H9 (cell line): ENCODE results near the gene TMCO4. TPM values are rescaled to one million over a fixed set of nuclear protein-coding genes. Genes with fewer than 3 reads are reported as not detected.

Source experiments
- DNase-seq: peaks from one replicate; pipeline ENCODE4 v3.0.0-alpha.2; 2017
- H2AFZ ChIP-seq: one replicate; pipeline ENCODE4 v1.6.1; 2013; ENCODE audit warnings: mild to moderate bottlenecking, low read length, control low read depth, moderate library complexity
- H2AK5ac ChIP-seq: 2 replicates; pipeline ENCODE4 v1.6.1; 2013; ENCODE audit warnings: low read length, control low read depth, mixed read lengths; ENCODE audit not compliant: insufficient read length
- H2BK120ac ChIP-seq: one replicate; pipeline ENCODE4 v1.6.1; 2013; ENCODE audit warnings: low read depth, mild to moderate bottlenecking, low read length, control low read depth, inconsistent platforms; ENCODE audit not compliant: poor library complexity, severe bottlenecking
- H2BK12ac ChIP-seq: 2 replicates; pipeline ENCODE4 v1.6.1; 2013; ENCODE audit warnings: low read length, control low read depth, mixed read lengths, low read depth; ENCODE audit not compliant: insufficient read length
- H2BK15ac ChIP-seq: 2 replicates; pipeline ENCODE4 v1.6.1; 2013; ENCODE audit warnings: low read depth, low read length, control low read depth
- H2BK20ac ChIP-seq: one replicate; pipeline ENCODE4 v1.6.1; 2013; ENCODE audit warnings: low read depth, mild to moderate bottlenecking, low read length, control low read depth, inconsistent platforms; ENCODE audit not compliant: poor library complexity, severe bottlenecking
- H2BK5ac ChIP-seq: 2 replicates; pipeline ENCODE4 v1.6.1; 2013; ENCODE audit warnings: low read length, control low read depth, mixed read lengths; ENCODE audit not compliant: insufficient read length
- H3K14ac ChIP-seq: 2 replicates; pipeline ENCODE4 v1.6.1; 2013; ENCODE audit warnings: low read length, control low read depth; ENCODE audit not compliant: insufficient read depth
- H3K18ac ChIP-seq: 2 replicates; pipeline ENCODE4 v1.6.1; 2013; ENCODE audit warnings: low read depth, mild to moderate bottlenecking, mixed read lengths, low read length, control low read depth; ENCODE audit not compliant: insufficient read length
- H3K23ac ChIP-seq: 2 replicates; pipeline ENCODE4 v1.6.1; 2013; ENCODE audit warnings: low read length, control low read depth, mixed read lengths, low read depth; ENCODE audit not compliant: insufficient read length
- H3K23me2 ChIP-seq: 2 replicates; pipeline ENCODE4 v1.6.1; 2013; ENCODE audit warnings: low read depth, mild to moderate bottlenecking, mixed read lengths, low read length, control low read depth; ENCODE audit not compliant: insufficient read length, poor library complexity, severe bottlenecking
- H3K27ac ChIP-seq: 2 replicates; pipeline ENCODE4 v1.5.1; 2013; ENCODE audit warnings: low read length, control low read depth, mixed read lengths, low read depth; ENCODE audit not compliant: insufficient read length
- H3K27me3 ChIP-seq: 2 replicates; pipeline ENCODE4 v1.6.1; 2013; ENCODE audit warnings: low read length, control low read depth, inconsistent platforms; ENCODE audit not compliant: insufficient read depth
- H3K4ac ChIP-seq: 2 replicates; pipeline ENCODE4 v1.6.1; 2013; ENCODE audit warnings: low read depth, mild to moderate bottlenecking, control low read depth, inconsistent platforms, low read length, moderate library complexity
- H3K4me1 ChIP-seq: 2 replicates; pipeline ENCODE4 v1.6.1; 2013; ENCODE audit warnings: low read length, control low read depth, inconsistent platforms; ENCODE audit not compliant: insufficient read depth
- H3K4me2 ChIP-seq: 2 replicates; pipeline ENCODE4 v1.6.1; 2013; ENCODE audit warnings: low read length, control low read depth, mixed read lengths; ENCODE audit not compliant: insufficient read length, insufficient read depth
- H3K56ac ChIP-seq: 2 replicates; pipeline ENCODE4 v1.6.1; 2013; ENCODE audit warnings: low read depth, mild to moderate bottlenecking, mixed read lengths, low read length, control low read depth; ENCODE audit not compliant: insufficient read length
- H3K79me1 ChIP-seq: 2 replicates; pipeline ENCODE4 v1.6.1; 2013; ENCODE audit warnings: low read depth, mild to moderate bottlenecking, moderate library complexity, low read length, control low read depth, inconsistent platforms; ENCODE audit not compliant: insufficient read depth, poor library complexity, severe bottlenecking
- H3K79me2 ChIP-seq: 2 replicates; pipeline ENCODE4 v1.6.1; 2013; ENCODE audit warnings: low read length, control low read depth, inconsistent platforms; ENCODE audit not compliant: insufficient read depth
- H3K9ac ChIP-seq: 2 replicates; pipeline ENCODE4 v1.6.1; 2013; ENCODE audit warnings: low read length, control low read depth, mixed read lengths; ENCODE audit not compliant: insufficient read length; ENCODE audit errors: extremely low read depth
- H3K9me3 ChIP-seq: one replicate; pipeline ENCODE4 v1.6.1; 2013; ENCODE audit warnings: low read depth, low read length, inconsistent platforms; ENCODE audit not compliant: control insufficient read depth
- H3T11ph ChIP-seq: one replicate; pipeline ENCODE4 v1.6.1; 2013; ENCODE audit warnings: mild to moderate bottlenecking, low read length, control low read depth, inconsistent platforms
- H4K20me1 ChIP-seq: one replicate; pipeline ENCODE4 v1.6.1; 2013; ENCODE audit not compliant: control insufficient read depth, insufficient read length, insufficient read depth
- H4K5ac ChIP-seq: 2 replicates; pipeline ENCODE4 v1.6.1; 2013; ENCODE audit warnings: low read depth, mild to moderate bottlenecking, mixed read lengths, low read length, control low read depth; ENCODE audit not compliant: insufficient read length
- H4K8ac ChIP-seq: replicated peaks from 2 replicates; pipeline ENCODE4 v1.6.1; 2013; ENCODE audit warnings: low read length, control low read depth, mixed read lengths, low read depth; ENCODE audit not compliant: insufficient read length
- H4K91ac ChIP-seq: 2 replicates; pipeline ENCODE4 v1.6.1; 2013; ENCODE audit warnings: low read depth, mild to moderate bottlenecking, moderate library complexity, mixed read lengths, low read length, control low read depth; ENCODE audit not compliant: insufficient read length
- H3K27ac Mint-ChIP-seq, 3 experiments: 2 replicates in 2 of 3; 3 replicates in 1 of 3; pipeline ENCODE4 v1.8.0; 2020 to 2021; ENCODE audit warnings: mixed read lengths in 3 of 3, mild to moderate bottlenecking in 1 of 3, moderate library complexity in 1 of 3
- H3K27me3 Mint-ChIP-seq: 2 replicates; pipeline ENCODE4 v1.8.0; 2021; ENCODE audit warnings: low read depth, mild to moderate bottlenecking, moderate library complexity, mixed read lengths
- H3K36me3 Mint-ChIP-seq, 3 experiments: 2 replicates in 2 of 3; 3 replicates in 1 of 3; pipeline ENCODE4 v1.8.0; 2020 to 2021; ENCODE audit warnings: low read depth in 3 of 3, mixed read lengths in 3 of 3; ENCODE audit not compliant: insufficient read depth in 1 of 3
- H3K4me1 Mint-ChIP-seq, 2 experiments: 2 replicates each; pipeline ENCODE4 v1.8.0; 2020; ENCODE audit warnings: mixed read lengths in 2 of 2
- H3K4me3 Mint-ChIP-seq, 2 experiments: 2 replicates in 1 of 2; 3 replicates in 1 of 2; pipeline ENCODE4 v1.8.0; 2020 to 2021; ENCODE audit warnings: mild to moderate bottlenecking in 2 of 2, mixed read lengths in 2 of 2, moderate library complexity in 1 of 2
- H3K9me3 Mint-ChIP-seq, 2 experiments: 2 replicates in 1 of 2; 3 replicates in 1 of 2; pipeline ENCODE4 v1.8.0; 2020; ENCODE audit warnings: mild to moderate bottlenecking in 2 of 2, mixed read lengths in 2 of 2, moderate library complexity in 1 of 2
- WGBS: extraction: QIAGEN DNeasy Blood & Tissue Kit; methylation state at CpG from one replicate; pipeline ENCODE4 v1.1.7; 2013; ENCODE audit warnings: missing lambda C conversion rate, low lambda C conversion rate, mixed read lengths; ENCODE audit not compliant: insufficient read length; ENCODE audit errors: extremely low coverage; 5-methylcytosine and 5-hydroxymethylcytosine counted together
- total RNA-seq: library from RNA; stranded (reverse); gene quantifications from 2 replicates; pipeline ENCODE4 v1.2.1, GENCODE V29; 2021
- TF ChIP-seq, protein P1 (sequence below): fragments of 200-600 bp; sonication (generic); conservative IDR thresholded peaks from 3 replicates; pipeline ENCODE4 v1.8.0; 2021; ENCODE audit warnings: antibody characterized with exemption, mild to moderate bottlenecking

Gene TMCO4
- total RNA-seq, 1 experiment from 2014 or later: 4.0 TPM

DNA sequence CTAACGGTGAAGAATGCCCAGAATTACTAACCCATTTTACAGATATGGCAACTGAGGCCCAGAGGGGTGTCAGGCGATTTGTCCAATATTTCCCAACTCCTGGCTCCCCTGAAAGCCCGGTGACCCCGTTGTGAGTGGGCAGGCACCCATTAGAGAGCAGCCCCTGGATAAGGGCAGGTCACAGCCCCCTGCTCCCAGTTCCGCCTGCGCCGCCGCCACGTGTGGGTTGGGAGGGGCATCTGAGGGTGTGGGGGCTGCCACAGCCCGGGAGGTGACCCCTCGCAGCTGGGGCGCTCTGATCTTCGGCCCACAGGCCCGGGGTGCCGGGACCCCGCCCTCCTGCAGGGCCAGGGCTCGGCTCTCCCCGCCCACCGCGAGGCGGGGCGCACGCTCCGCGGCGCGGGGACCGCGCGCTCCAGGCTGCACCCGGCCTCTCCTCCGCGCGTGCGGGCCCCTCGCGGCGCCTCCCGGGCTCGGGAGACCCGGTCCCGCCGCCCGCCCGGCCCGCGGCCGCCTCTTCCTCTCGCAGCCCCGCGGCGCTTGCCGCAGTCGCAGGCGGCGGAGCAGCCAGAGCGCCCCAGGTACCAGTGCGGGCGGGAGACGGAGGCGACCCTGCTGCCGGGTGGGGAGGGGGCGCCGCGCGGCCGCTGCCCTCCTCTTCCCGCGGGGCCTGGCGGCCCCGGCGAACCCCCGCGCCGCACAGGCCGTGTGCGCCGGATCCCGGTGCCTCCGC lies 135.1 kb downstream of the TMCO4 start, which contains the start of gene HTR6:
HTR6 (plus strand) TSS at position 423 of the 733 bp plus-strand sequence. CDS start 879 bp downstream, outside the sequence.
- Histone ChIP-seq H3K9me3 (no peaks in the 10 kb centered on the region), H2BK5ac (no peak within 1 kb of the TSS), H3K4me2 (peak within 1 kb of the TSS; percentile 27), H2BK120ac (no peak within 1 kb of the TSS), H3K56ac (no peak within 1 kb of the TSS), H4K5ac (no peak within 1 kb of the TSS), H3K14ac (no peak within 1 kb of the TSS), H3K27ac (no peak within 1 kb of the TSS), H4K91ac (no peak within 1 kb of the TSS), H4K8ac (no peak within 1 kb of the TSS), H2AFZ (no peak within 1 kb of the TSS), H3T11ph (no peak within 1 kb of the TSS), H3K79me1 (no peaks in the 10 kb centered on the region), H3K4ac (no peak within 1 kb of the TSS), H3K18ac (no peak within 1 kb of the TSS), H2AK5ac (no peak within 1 kb of the TSS), H3K23me2 (no peaks in the 10 kb centered on the region), H3K27me3 (peaks cover 18% of the 10 kb centered on the region; the same call in 1 of the 2 replicates), H3K9ac (no peak within 1 kb of the TSS), H2BK20ac (no peak within 1 kb of the TSS), H4K20me1 (no peaks in the 10 kb centered on the region), H3K4me1 (no peaks in the 10 kb centered on the region), H2BK15ac (no peak within 1 kb of the TSS), H2BK12ac (no peak within 1 kb of the TSS), H3K79me2 (no peaks in the 10 kb centered on the region), H3K23ac (no peak within 1 kb of the TSS)
- Mint-ChIP-seq H3K27ac (no peak within 1 kb of the TSS), H3K27me3 (peaks cover 84% of the 10 kb centered on the region), H3K4me1 (peaks cover 8 to 9% of the 10 kb centered on the region in 2 experiments; a peak in 3 of 4 replicates), H3K9me3 (no peaks in the 10 kb centered on the region), H3K36me3 (peaks cover 0 to 2% (median 0%) of the 10 kb centered on the region in 3 experiments; a peak in 1 of 7 replicates), H3K4me3 (peak within 1 kb of the TSS; percentile 63 to 83)
- no peak for DNase-seq
- no CpG with 5 or more reads among the region's 80 CpGs for WGBS
- TF ChIP-seq, protein P1, sequence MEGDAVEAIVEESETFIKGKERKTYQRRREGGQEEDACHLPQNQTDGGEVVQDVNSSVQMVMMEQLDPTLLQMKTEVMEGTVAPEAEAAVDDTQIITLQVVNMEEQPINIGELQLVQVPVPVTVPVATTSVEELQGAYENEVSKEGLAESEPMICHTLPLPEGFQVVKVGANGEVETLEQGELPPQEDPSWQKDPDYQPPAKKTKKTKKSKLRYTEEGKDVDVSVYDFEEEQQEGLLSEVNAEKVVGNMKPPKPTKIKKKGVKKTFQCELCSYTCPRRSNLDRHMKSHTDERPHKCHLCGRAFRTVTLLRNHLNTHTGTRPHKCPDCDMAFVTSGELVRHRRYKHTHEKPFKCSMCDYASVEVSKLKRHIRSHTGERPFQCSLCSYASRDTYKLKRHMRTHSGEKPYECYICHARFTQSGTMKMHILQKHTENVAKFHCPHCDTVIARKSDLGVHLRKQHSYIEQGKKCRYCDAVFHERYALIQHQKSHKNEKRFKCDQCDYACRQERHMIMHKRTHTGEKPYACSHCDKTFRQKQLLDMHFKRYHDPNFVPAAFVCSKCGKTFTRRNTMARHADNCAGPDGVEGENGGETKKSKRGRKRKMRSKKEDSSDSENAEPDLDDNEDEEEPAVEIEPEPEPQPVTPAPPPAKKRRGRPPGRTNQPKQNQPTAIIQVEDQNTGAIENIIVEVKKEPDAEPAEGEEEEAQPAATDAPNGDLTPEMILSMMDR: no peak
